Measurements from ENCODE around the gene GPX3. TPM values are rescaled to one million over a fixed set of nuclear protein-coding genes. Genes with fewer than 3 reads are reported as not detected.

Gene GPX3
- total and polyA plus RNA-seq, 2 of the 13 experiments (the other 11 are each of a cell fraction or from before 2014, with no cell fraction given): 33.8 to 1,892 TPM

DNA sequence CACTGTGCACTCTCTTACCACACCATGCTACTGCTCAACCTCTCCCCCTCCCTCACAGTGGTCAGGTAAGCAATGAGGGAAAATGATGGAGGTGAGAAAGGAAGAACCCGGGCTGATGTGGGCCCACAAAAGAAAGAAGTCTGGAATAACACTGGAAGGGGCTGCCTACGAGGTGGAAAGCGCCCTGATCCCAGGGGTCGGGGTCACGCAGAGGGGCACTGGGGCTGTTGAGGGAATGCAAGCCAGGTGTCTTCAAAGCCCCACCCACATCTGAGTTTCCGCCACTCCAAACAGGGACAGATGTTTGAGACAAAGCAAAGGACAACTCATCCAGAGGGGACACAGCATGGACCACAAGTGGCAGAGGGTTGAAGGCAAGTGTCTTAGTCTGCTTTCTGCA is 56.2 kb downstream of the GPX3 start:
- no TSS peak for BruUV-seq (replicated peaks)
- TF ChIP-seq NFIB (CRISPR knock-in tag; IDR thresholded peaks at IDR 0.05; ENCODE audit: borderline replicate concordance) (no peak), ZNF660 (CRISPR knock-in tag; IDR thresholded peaks at IDR 0.05; ENCODE audit: borderline replicate concordance, low read depth) (no peak), POLR2AphosphoS5 (IDR thresholded peaks at IDR 0.05; ENCODE audit: low read depth, low read length) (no peak), HMG20B (CRISPR knock-in tag; conservative IDR thresholded peaks at IDR 0.05) (no peak), ZNF777 (CRISPR knock-in tag; IDR thresholded peaks at IDR 0.05) (no peak), RCOR2 (CRISPR knock-in tag; IDR thresholded peaks at IDR 0.05) (no peak), KDM6A (CRISPR knock-in tag; IDR thresholded peaks at IDR 0.05; ENCODE audit: low read depth) (no peak), WIZ (CRISPR knock-in tag; IDR thresholded peaks at IDR 0.05) (no peak), ZNF672 (CRISPR knock-in tag; IDR thresholded peaks at IDR 0.05) (no peak), ZNF547 (CRISPR knock-in tag; IDR thresholded peaks at IDR 0.05) (no peak), U2AF2 (IDR thresholded peaks at IDR 0.05; ENCODE audit: low read depth, low read length) (no peak), ZNF256 (CRISPR knock-in tag; conservative IDR thresholded peaks at IDR 0.05) (no peak), RXRA (CRISPR knock-in tag; IDR thresholded peaks at IDR 0.05) (no peak), ZNF615 (CRISPR knock-in tag; IDR thresholded peaks at IDR 0.05; ENCODE audit: borderline replicate concordance) (no peak), SNAI1 (CRISPR knock-in tag; IDR thresholded peaks at IDR 0.05; ENCODE audit: borderline replicate concordance) (no peak), PRMT3 (CRISPR knock-in tag; IDR thresholded peaks at IDR 0.05; ENCODE audit: borderline replicate concordance, low read depth) (no peak), FOXM1 (CRISPR knock-in tag; IDR thresholded peaks at IDR 0.05) (no peak)
- TF ChIP-seq, protein P1, sequence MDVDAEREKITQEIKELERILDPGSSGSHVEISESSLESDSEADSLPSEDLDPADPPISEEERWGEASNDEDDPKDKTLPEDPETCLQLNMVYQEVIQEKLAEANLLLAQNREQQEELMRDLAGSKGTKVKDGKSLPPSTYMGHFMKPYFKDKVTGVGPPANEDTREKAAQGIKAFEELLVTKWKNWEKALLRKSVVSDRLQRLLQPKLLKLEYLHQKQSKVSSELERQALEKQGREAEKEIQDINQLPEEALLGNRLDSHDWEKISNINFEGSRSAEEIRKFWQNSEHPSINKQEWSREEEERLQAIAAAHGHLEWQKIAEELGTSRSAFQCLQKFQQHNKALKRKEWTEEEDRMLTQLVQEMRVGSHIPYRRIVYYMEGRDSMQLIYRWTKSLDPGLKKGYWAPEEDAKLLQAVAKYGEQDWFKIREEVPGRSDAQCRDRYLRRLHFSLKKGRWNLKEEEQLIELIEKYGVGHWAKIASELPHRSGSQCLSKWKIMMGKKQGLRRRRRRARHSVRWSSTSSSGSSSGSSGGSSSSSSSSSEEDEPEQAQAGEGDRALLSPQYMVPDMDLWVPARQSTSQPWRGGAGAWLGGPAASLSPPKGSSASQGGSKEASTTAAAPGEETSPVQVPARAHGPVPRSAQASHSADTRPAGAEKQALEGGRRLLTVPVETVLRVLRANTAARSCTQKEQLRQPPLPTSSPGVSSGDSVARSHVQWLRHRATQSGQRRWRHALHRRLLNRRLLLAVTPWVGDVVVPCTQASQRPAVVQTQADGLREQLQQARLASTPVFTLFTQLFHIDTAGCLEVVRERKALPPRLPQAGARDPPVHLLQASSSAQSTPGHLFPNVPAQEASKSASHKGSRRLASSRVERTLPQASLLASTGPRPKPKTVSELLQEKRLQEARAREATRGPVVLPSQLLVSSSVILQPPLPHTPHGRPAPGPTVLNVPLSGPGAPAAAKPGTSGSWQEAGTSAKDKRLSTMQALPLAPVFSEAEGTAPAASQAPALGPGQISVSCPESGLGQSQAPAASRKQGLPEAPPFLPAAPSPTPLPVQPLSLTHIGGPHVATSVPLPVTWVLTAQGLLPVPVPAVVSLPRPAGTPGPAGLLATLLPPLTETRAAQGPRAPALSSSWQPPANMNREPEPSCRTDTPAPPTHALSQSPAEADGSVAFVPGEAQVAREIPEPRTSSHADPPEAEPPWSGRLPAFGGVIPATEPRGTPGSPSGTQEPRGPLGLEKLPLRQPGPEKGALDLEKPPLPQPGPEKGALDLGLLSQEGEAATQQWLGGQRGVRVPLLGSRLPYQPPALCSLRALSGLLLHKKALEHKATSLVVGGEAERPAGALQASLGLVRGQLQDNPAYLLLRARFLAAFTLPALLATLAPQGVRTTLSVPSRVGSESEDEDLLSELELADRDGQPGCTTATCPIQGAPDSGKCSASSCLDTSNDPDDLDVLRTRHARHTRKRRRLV (CRISPR knock-in tag; IDR thresholded peaks at IDR 0.05): no peak
- TF ChIP-seq, protein P2, sequence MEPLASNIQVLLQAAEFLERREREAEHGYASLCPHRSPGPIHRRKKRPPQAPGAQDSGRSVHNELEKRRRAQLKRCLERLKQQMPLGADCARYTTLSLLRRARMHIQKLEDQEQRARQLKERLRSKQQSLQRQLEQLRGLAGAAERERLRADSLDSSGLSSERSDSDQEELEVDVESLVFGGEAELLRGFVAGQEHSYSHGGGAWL (CRISPR knock-in tag; IDR thresholded peaks at IDR 0.05): no peak
- Histone ChIP-seq H3K4me2 (ENCODE audit: low read depth, low read length) (peak overlapping the region; percentile 26), H4K20me1 (ENCODE audit: insufficient read depth, low read length) (peaks cover 43% of the 10 kb centered on the region), H3K36me3 (replicated peaks in 1 of 2; ENCODE audit: control insufficient read depth in 1 of 2, insufficient read depth in 2 of 2, low read length in 2 of 2) (peaks cover 5 to 19% of the 10 kb centered on the region in 2 experiments; a peak in 4 of 5 replicates), H3K79me2 (ENCODE audit: insufficient read depth, low read length) (peaks cover 84% of the 10 kb centered on the region), H3K27me3 (ENCODE audit: control insufficient read depth in 1 of 2, insufficient read depth in 2 of 2, low read length in 2 of 2) (no peaks in the 10 kb centered on the region; a peak in 1 of 5 replicates), H3K4me3 (replicated peaks in 1 of 3; ENCODE audit: insufficient read depth in 1 of 3, low read depth in 2 of 3, low read length in 3 of 3) (no peak overlapping the region), H3K9me3 (ENCODE audit: low read length) (no peaks in the 10 kb centered on the region), H3K4me1 (ENCODE audit: insufficient read depth, low read length) (peaks cover 50% of the 10 kb centered on the region), H3K27ac (ENCODE audit: extremely low read length, insufficient read depth, low read length) (no peak overlapping the region), H2AFZ (ENCODE audit: low read length) (no peak overlapping the region), H3K9ac (ENCODE audit: insufficient read depth, low read depth, low read length) (no peak overlapping the region)
- POLR2A ChIA-PET: no interaction called here
- in situ Hi-C loops (cut with HindIII; ENCODE audit: extremely low pct_ligation_motif_present, low pct_unique_long_range_greater_than_20kb) (no loop called here), intact Hi-C loops (cut with micrococcal nuclease; ENCODE audit: unreplicated experiment) (no loop called here)
- CTCF ChIA-PET (ENCODE audit: low intra/inter-chr PET ratio, low total read pairs): no interaction called here
- WGBS (ENCODE audit: low lambda C conversion rate): 95% methylated on average over 6 of the region's 6 CpGs
- FAIRE-seq: no peak
- DNase-seq (ENCODE audit: low spot score): no peak
- ATAC-seq: no peak
